RWPE2 (cell line): ENCODE data around the gene ADAMTS16.

ENCODE experiments used
- ATAC-seq: fragments of 200-7000 bp; cut with Tn5 transposase; 3 replicates; pipeline ENCODE4 v1.9.1; 2021; ENCODE audit warnings: low read depth
- DNase-seq: peaks from one replicate; pipeline ENCODE4 v3.0.0-alpha.2; 2020; ENCODE audit warnings: low spot score
- H3K27ac ChIP-seq: fragments of 450-650 bp; 2 replicates; pipeline ENCODE4 v1.5.1; 2017; ENCODE audit warnings: mild to moderate bottlenecking; ENCODE audit not compliant: poor library complexity, severe bottlenecking
- H3K27me3 ChIP-seq: fragments of 250-450 bp; sonication (Bioruptor Pico); 2 replicates; pipeline ENCODE4 v1.5.1; 2021; ENCODE audit warnings: mild to moderate bottlenecking, moderate library complexity; ENCODE audit not compliant: insufficient read depth, poor library complexity, severe bottlenecking
- H3K36me3 ChIP-seq: fragments of 250-450 bp; sonication (Bioruptor Pico); 2 replicates; pipeline ENCODE4 v1.5.1; 2020; ENCODE audit warnings: low read depth, mild to moderate bottlenecking, moderate library complexity
- H3K4me1 ChIP-seq: fragments of 250-450 bp; sonication (Bioruptor Pico); 2 replicates; pipeline ENCODE4 v1.5.1; 2021; ENCODE audit warnings: mild to moderate bottlenecking, moderate library complexity; ENCODE audit not compliant: insufficient read depth, poor library complexity, severe bottlenecking
- H3K4me3 ChIP-seq: fragments of 250-450 bp; sonication (Bioruptor Pico); 2 replicates; pipeline ENCODE4 v1.5.1; 2021; ENCODE audit warnings: mild to moderate bottlenecking, moderate library complexity; ENCODE audit not compliant: severe bottlenecking
- H3K9me3 ChIP-seq: fragments of 250-450 bp; sonication (Bioruptor Pico); 2 replicates; pipeline ENCODE4 v1.5.1; 2021; ENCODE audit warnings: mild to moderate bottlenecking, moderate library complexity; ENCODE audit not compliant: severe bottlenecking
- TF ChIP-seq, protein P1 (sequence below): fragments of 450-650 bp; IDR thresholded peaks from one replicate; pipeline ENCODE4 v1.5.1; 2017; ENCODE audit warnings: mild to moderate bottlenecking, moderate library complexity; ENCODE audit not compliant: poor library complexity, severe bottlenecking

Gene ADAMTS16

DNA sequence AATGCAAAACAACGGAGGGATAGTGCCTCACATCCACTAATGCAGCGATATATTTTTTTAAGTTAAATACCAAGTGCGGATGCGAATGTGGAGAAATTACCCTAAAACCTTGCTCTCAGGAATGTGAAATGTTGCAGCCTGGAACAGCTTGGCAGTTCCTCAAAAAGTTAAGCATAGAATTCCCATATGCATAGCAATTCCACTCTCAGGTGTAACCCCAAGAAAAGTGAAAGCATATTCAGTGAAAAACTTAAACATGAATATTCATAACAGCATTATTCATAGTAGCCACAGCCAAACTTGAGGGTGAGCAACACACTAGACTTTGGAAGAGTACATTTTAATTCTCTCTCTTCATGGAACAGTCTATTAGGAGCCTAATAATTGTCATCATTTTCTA, 199.1 kb downstream of the ADAMTS16 start:
- Histone ChIP-seq H3K4me1 (peaks cover 52% of the 10 kb centered on the region), H3K4me3 (no peak overlapping the region), H3K36me3 (no peaks in the 10 kb centered on the region), H3K27ac (no peak overlapping the region), H3K27me3 (no peaks in the 10 kb centered on the region), H3K9me3 (no peaks in the 10 kb centered on the region)
- DNase-seq (no peak), ATAC-seq (no peak)
- TF ChIP-seq, protein P1, sequence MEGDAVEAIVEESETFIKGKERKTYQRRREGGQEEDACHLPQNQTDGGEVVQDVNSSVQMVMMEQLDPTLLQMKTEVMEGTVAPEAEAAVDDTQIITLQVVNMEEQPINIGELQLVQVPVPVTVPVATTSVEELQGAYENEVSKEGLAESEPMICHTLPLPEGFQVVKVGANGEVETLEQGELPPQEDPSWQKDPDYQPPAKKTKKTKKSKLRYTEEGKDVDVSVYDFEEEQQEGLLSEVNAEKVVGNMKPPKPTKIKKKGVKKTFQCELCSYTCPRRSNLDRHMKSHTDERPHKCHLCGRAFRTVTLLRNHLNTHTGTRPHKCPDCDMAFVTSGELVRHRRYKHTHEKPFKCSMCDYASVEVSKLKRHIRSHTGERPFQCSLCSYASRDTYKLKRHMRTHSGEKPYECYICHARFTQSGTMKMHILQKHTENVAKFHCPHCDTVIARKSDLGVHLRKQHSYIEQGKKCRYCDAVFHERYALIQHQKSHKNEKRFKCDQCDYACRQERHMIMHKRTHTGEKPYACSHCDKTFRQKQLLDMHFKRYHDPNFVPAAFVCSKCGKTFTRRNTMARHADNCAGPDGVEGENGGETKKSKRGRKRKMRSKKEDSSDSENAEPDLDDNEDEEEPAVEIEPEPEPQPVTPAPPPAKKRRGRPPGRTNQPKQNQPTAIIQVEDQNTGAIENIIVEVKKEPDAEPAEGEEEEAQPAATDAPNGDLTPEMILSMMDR: no peak

DNA sequence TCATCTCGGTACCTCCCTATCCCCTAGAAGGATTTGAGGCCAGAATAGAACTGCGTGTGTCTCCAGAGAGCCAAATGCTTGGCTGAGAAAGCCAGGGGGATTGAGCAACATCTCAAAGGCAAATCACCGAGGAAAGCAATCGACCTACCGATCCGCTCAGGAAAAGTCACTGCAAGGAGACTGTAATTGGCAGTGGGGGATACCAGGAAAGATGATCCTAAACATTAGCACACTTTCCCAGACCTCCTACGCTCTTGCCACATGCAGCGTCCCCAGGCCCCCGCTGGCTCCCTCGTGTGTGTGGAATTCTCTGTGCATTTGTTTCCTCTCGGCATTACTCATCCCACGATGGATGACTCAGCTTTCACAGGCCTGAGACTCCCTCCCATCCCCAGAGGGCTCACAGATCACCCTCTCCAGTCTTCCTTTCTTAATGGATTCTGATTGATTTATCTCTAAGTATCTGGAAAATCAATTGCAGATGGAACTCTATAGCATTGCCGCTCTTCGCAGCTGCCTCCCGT, 200.1 kb downstream of the ADAMTS16 start:
- DNase-seq: peak; percentile 88
- TF ChIP-seq, protein P1: peak; percentile 88
- Histone ChIP-seq H3K36me3 (no peaks in the 10 kb centered on the region), H3K4me1 (peaks cover 48% of the 10 kb centered on the region), H3K27me3 (no peaks in the 10 kb centered on the region), H3K4me3 (no peak overlapping the region), H3K9me3 (no peaks in the 10 kb centered on the region), H3K27ac (peak overlapping the region; percentile 49)
- ATAC-seq: peak; percentile 74

DNA sequence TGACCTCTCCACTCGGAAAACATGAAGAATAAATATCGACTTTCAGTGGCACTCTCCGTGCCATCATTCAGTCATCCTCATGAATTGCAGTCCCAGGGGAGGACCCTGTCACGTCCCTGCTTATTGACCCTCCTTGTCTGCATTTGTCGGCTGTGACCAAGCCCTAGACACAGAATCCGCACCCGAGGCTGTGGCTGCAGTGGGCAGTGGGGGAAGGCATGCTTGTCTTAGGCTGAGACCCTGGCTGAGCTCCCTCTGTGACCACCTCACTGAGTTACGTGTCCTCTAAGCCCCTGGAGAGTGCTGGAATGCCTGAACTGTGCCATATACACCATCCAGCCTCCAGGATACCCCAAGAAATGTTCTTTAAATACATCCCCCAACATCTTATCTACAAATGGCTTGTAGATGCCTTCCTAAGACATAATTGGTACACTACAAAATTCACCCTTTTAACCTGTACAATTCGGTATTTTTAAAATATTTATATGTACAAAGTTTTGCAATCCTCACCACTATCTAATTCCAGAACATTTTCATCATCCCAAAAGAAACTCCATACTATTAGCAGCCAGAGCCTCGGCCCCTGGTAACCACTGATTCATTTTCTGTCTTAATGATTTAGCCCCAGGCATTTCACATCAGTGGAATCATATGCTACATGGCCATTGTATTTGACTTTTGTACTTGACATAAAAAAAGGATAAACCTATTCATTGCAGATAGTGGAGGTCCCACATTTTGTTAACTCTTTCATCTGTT, 201.6 kb downstream of the ADAMTS16 start:
- Histone ChIP-seq H3K4me1 (peaks cover 34% of the 10 kb centered on the region), H3K9me3 (no peaks in the 10 kb centered on the region), H3K4me3 (no peak overlapping the region), H3K36me3 (no peaks in the 10 kb centered on the region), H3K27ac (peak overlapping the region; percentile 49), H3K27me3 (no peaks in the 10 kb centered on the region)
- TF ChIP-seq, protein P1: no peak
- DNase-seq (no peak), ATAC-seq (peak; percentile 68)

DNA sequence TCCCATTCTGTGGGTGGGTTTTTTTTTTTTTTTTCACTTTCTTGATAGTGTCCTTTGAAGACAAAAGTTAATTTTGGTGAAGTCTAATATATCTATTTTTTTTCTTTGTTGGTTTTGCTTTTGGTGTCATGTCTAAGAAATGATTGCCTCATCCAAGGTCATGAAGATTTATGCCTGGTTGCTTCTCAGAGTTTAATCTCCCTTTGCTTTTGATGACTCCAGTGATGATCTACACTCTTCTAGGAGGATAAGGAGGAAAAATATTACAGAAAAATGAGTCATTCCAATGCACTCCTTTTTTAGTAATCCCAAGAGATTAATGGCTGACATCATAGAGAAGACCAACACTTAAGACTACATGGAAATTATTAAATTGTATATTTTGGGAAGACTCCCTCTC, 202.7 kb downstream of the ADAMTS16 start:
- peaks cover 33% of the 10 kb centered on the region for H3K4me1 ChIP-seq
- no peak overlapping the region for H3K4me3 ChIP-seq
- DNase-seq (no peak), ATAC-seq (peak; percentile 65)
- H3K27me3 ChIP-seq: no peaks in the 10 kb centered on the region
- H3K36me3 ChIP-seq: no peaks in the 10 kb centered on the region
- TF ChIP-seq, protein P1: no peak
- H3K9me3 ChIP-seq: no peaks in the 10 kb centered on the region
- peak overlapping the region; percentile 49 for H3K27ac ChIP-seq

DNA sequence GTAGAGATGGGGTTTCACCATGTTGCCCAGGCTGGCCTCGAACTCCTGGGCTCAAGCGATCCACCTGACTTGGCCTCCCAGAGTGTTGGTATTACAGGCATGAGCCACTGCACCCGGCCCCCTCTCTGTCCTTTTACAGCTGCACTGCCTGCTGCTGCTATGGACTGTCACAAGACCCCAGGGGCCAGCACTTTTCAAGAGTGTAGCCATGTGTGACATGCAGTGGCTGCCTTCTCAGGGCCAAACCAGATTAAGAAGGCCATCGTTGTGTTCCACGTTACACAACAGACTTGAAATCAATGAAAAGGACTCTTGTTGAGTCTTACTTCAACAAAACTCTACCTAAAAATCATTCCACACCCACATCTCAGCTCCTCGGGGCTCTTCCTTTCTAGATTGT, 203.4 kb downstream of the ADAMTS16 start:
- DNase-seq (no peak), ATAC-seq (no peak)
- Histone ChIP-seq H3K4me1 (peaks cover 33% of the 10 kb centered on the region), H3K4me3 (no peak overlapping the region), H3K36me3 (no peaks in the 10 kb centered on the region), H3K9me3 (no peaks in the 10 kb centered on the region), H3K27ac (peak overlapping the region; percentile 49), H3K27me3 (no peaks in the 10 kb centered on the region)
- TF ChIP-seq, protein P1: no peak
